MCF 10A (cell line): ENCODE data around the gene PTPRN2. TPM values are rescaled to one million over a fixed set of nuclear protein-coding genes. Genes with fewer than 3 reads are reported as not detected.

ENCODE experiments used
- BruUV-seq: library from RNA; stranded (reverse); fragments of 400-500 nt; replicated peaks from 2 replicates; lab custom pipeline; 2021; lab: Mats Ljungman, UMichigan
- CTCF ChIA-PET: fragments of 300-600 bp; sonication (Branson Sonifier 250); formaldehyde crosslinking; extraction: SDS; loops from one replicate; lab custom pipeline; 2021; ENCODE audit warnings: antibody characterized with exemption, inconsistent platforms; lab: Yijun Ruan, JAX
- POLR2A ChIA-PET: fragments of 300-600, 350-650 bp; sonication (Branson Sonifier 250); formaldehyde crosslinking; extraction: SDS; loops from one replicate; lab custom pipeline; 2020; ENCODE audit warnings: antibody characterized with exemption, inconsistent platforms; lab: Yijun Ruan, JAX
- DNase-seq: peaks from one replicate; pipeline ENCODE4 v3.0.0-alpha.2; 2018; ENCODE audit not compliant: unreplicated experiment
- H3K27ac Mint-ChIP-seq: one replicate; pipeline ENCODE4 v1.8.0; 2022; ENCODE audit warnings: mild to moderate bottlenecking, low read depth, mixed read lengths; ENCODE audit not compliant: unreplicated experiment
- H3K27me3 Mint-ChIP-seq: one replicate; pipeline ENCODE4 v1.8.0; 2022; ENCODE audit warnings: mixed read lengths; ENCODE audit not compliant: insufficient read depth, unreplicated experiment
- H3K36me3 Mint-ChIP-seq: one replicate; pipeline ENCODE4 v1.8.0; 2022; ENCODE audit warnings: mild to moderate bottlenecking, moderate library complexity, mixed read lengths; ENCODE audit not compliant: insufficient read depth, unreplicated experiment
- H3K4me1 Mint-ChIP-seq: one replicate; pipeline ENCODE4 v1.8.0; 2022; ENCODE audit warnings: mixed read lengths; ENCODE audit not compliant: insufficient read depth, unreplicated experiment
- H3K4me3 Mint-ChIP-seq: one replicate; pipeline ENCODE4 v1.8.0; 2022; ENCODE audit warnings: mild to moderate bottlenecking, moderate library complexity, mixed read lengths; ENCODE audit not compliant: unreplicated experiment
- H3K9me3 Mint-ChIP-seq: one replicate; pipeline ENCODE4 v1.8.0; 2022; ENCODE audit warnings: mixed read lengths; ENCODE audit not compliant: unreplicated experiment
- CTCF ChIP-seq: fragments of 200-600 bp; IDR thresholded peaks from one replicate; pipeline ENCODE4 v1.8.0; 2022; ENCODE audit warnings: antibody characterized with exemption, mild to moderate bottlenecking; ENCODE audit not compliant: unreplicated experiment
- intact Hi-C: fragments of 100-400 bp; cut with micrococcal nuclease; formaldehyde crosslinking; loops from 2 replicates; pipeline ENCODE4 v1.14.1; 2022
- total RNA-seq: library from RNA; stranded (reverse); gene quantifications from 2 replicates; pipeline ENCODE4 v1.2.3, GENCODE V29; 2022

PTPRN2 gene
- total RNA-seq, 1 experiment from 2014 or later: 4.5 TPM

GRCh38 chr7:157548691-157549303, 1038.8 kb downstream of the PTPRN2 start:
- no peaks in the 10 kb centered on the region for H3K27me3 Mint-ChIP-seq
- H3K4me3 Mint-ChIP-seq: no peak overlapping the region
- BruUV-seq: no TSS peak
- H3K9me3 Mint-ChIP-seq: peaks cover 16% of the 10 kb centered on the region
- DNase-seq: no peak
- H3K4me1 Mint-ChIP-seq: no peaks in the 10 kb centered on the region
- H3K27ac Mint-ChIP-seq: no peak overlapping the region
- CTCF ChIA-PET: no interaction called here
- TF ChIP-seq CTCF: no peak
- no peaks in the 10 kb centered on the region for H3K36me3 Mint-ChIP-seq
- intact Hi-C loops: no loop called here
- POLR2A ChIA-PET: no interaction called here

- H3K27ac Mint-ChIP-seq: no peak overlapping the region
- ChIA-PET POLR2A (no interaction called here), CTCF (interaction anchor here (0.7 kb wide), 1 partner anchor 815 kb away, joined by 3 read pairs; no protein-coding TSS in a partner anchor)
- H3K4me3 Mint-ChIP-seq: no peak overlapping the region
- no peak for DNase-seq
- intact Hi-C loops: no loop called here
- H3K27me3 Mint-ChIP-seq: no peaks in the 10 kb centered on the region
- no TSS peak for BruUV-seq
- no peak for TF ChIP-seq CTCF
- no peaks in the 10 kb centered on the region for H3K4me1 Mint-ChIP-seq
- no peaks in the 10 kb centered on the region for H3K36me3 Mint-ChIP-seq
- H3K9me3 Mint-ChIP-seq: peaks cover 21% of the 10 kb centered on the region
Observed at GRCh38 chr7:157547611-157548010, 1040.0 kb downstream of the PTPRN2 start.

- ChIA-PET POLR2A (no interaction called here), CTCF (no interaction called here)
- TF ChIP-seq CTCF: no peak
- BruUV-seq: no TSS peak
- Mint-ChIP-seq H3K9me3 (peaks cover 21% of the 10 kb centered on the region), H3K4me1 (no peaks in the 10 kb centered on the region), H3K36me3 (no peaks in the 10 kb centered on the region), H3K27ac (no peak overlapping the region), H3K4me3 (no peak overlapping the region), H3K27me3 (no peaks in the 10 kb centered on the region)
- no peak for DNase-seq
- intact Hi-C loops: no loop called here
Observed at GRCh38 chr7:157547102-157547501, 1040.5 kb downstream of the PTPRN2 start.

- TF ChIP-seq CTCF: no peak
- no peak overlapping the region for H3K4me3 Mint-ChIP-seq
- POLR2A ChIA-PET: no interaction called here
- H3K27ac Mint-ChIP-seq: no peak overlapping the region
- CTCF ChIA-PET: interaction anchor here (0.9 kb wide), 1 partner anchor 113 kb away, joined by 4 read pairs; no protein-coding TSS in a partner anchor
- no peak for DNase-seq
- H3K9me3 Mint-ChIP-seq: peaks cover 28% of the 10 kb centered on the region
- BruUV-seq: no TSS peak
- H3K4me1 Mint-ChIP-seq: no peaks in the 10 kb centered on the region
- H3K27me3 Mint-ChIP-seq: no peaks in the 10 kb centered on the region
- H3K36me3 Mint-ChIP-seq: no peaks in the 10 kb centered on the region
- intact Hi-C loops: no loop called here
Observed at GRCh38 chr7:157545681-157546060, 1042.0 kb downstream of the PTPRN2 start.
